HG03565 (cell line): ENCODE measurements around the gene MED29.
A peak's percentile ranks its signal among the peaks of the same experiment; 100 is the strongest.

ENCODE experiments used
- ATAC-seq: cut with Tn5 transposase; IDR thresholded peaks from one replicate; pipeline ENCODE4 v1.9.1; 2021; ENCODE audit warnings: mild to moderate bottlenecking, moderate library complexity; ENCODE audit not compliant: unreplicated experiment

Gene MED29

GRCh38 chr19:39390751-39391437, at the start of gene MED29, which contains the start of gene PAF1:
Gene MED29 (plus strand): TSS chr19:39391378. CDS start chr19:39391423, 45 bp downstream.
Gene PAF1 (minus strand): TSS chr19:39391106. CDS start chr19:39390864, 242 bp downstream.
- ATAC-seq: peak; percentile 89

- peak; percentile 76 for ATAC-seq
These were observed 49.2 kb upstream of the MED29 start, which contains the start of gene SAMD4B for GRCh38 chr19:39341719-39342604. Gene SAMD4B (plus strand): TSS chr19:39342421. CDS start chr19:39356894, 14,473 bp downstream.

- no peak for ATAC-seq
These were observed 48.4 kb upstream of the MED29 start for GRCh38 chr19:39342647-39343305.

GRCh38 chr19:39345956-39346355, 45.2 kb upstream of the MED29 start:
- ATAC-seq: no peak

- no peak for ATAC-seq
These were observed 43.6 kb upstream of the MED29 start for GRCh38 chr19:39347332-39348164.

- ATAC-seq: no peak
These were observed 41.9 kb upstream of the MED29 start for GRCh38 chr19:39349326-39349725.

- no peak for ATAC-seq
These were observed 41.0 kb upstream of the MED29 start for GRCh38 chr19:39350156-39350555.

- peak; percentile 82 for ATAC-seq
These were observed 39.6 kb upstream of the MED29 start for GRCh38 chr19:39351537-39352064.

- no peak for ATAC-seq
These were observed 38.6 kb upstream of the MED29 start for GRCh38 chr19:39352381-39353255.

- ATAC-seq: no peak
These were observed 35.9 kb upstream of the MED29 start for GRCh38 chr19:39355253-39355652.

- no peak for ATAC-seq
These were observed 35.1 kb upstream of the MED29 start for GRCh38 chr19:39356073-39356472.

- ATAC-seq: no peak
These were observed 34.5 kb upstream of the MED29 start for GRCh38 chr19:39356647-39357046.

GRCh38 chr19:39359026-39359425, 32.2 kb upstream of the MED29 start:
- no peak for ATAC-seq

GRCh38 chr19:39360599-39360998, 30.6 kb upstream of the MED29 start:
- no peak for ATAC-seq

- ATAC-seq: no peak
These were observed 28.2 kb upstream of the MED29 start for GRCh38 chr19:39362682-39363657.

- no peak for ATAC-seq
These were observed 27.2 kb upstream of the MED29 start for GRCh38 chr19:39363901-39364457.

- ATAC-seq: no peak
These were observed 25.6 kb upstream of the MED29 start for GRCh38 chr19:39365531-39365930.

- no peak for ATAC-seq
These were observed 22.0 kb upstream of the MED29 start for GRCh38 chr19:39369200-39369599.
